ENCODE measurements around the gene RAX. TPM values are rescaled to one million over a fixed set of nuclear protein-coding genes. Genes with fewer than 3 reads are reported as not detected.

The RAX gene
- total RNA-seq, 1 donor from 2014 or later = not detected

- DNase-seq (ENCODE audit: low spot score) = no peak
These were observed 24.0 kb downstream of the RAX start for GRCh38 chr18:59249199-59249774.

GRCh38 chr18:59246796-59247195 lies 26.5 kb downstream of the RAX start:
- DNase-seq (ENCODE audit: low spot score) = no peak

- DNase-seq (ENCODE audit: low spot score) = no peak
These were observed 30.3 kb downstream of the RAX start for GRCh38 chr18:59242906-59243305.

DNA sequence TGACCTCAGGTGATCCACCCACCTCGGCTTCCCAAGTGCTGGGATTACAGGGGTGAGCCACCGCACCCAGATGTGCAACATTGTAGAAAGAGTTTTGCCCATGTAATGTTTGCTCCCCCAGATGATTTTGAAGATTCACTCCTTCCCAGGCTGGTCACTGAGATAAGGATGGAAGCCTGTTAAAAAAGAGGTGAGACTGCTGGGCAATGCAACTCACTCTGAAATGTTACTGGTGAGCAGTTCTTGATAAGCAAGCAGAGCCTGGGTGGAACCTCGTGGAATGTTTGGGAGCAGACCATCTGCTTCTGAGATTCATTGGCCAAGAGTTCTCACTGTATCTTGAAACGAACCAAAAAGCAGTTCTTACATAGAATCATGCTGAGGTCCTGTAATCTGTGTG lies 33.6 kb downstream of the RAX start:
- DNase-seq (ENCODE audit: low spot score) = no peak

DNA sequence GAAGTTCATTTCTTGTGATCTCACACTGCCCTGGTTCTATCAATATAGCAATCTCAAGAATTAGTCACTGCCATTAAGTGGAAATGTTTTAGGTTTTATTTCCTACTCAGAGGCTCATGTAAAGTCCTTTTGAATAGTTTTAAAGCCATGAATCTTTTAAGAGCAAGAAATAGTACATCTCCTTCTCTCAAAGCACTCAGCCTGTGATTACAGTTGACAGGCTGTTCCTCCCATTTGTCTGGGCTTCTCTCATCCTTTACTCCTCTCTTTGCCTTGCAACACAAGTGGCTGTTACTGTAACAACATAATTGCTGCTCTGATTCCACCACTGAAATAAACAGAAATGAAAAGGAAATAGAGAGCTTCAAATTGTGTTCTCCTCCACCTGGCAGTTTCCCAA lies 34.9 kb downstream of the RAX start:
- DNase-seq (ENCODE audit: low spot score) = no peak

DNA sequence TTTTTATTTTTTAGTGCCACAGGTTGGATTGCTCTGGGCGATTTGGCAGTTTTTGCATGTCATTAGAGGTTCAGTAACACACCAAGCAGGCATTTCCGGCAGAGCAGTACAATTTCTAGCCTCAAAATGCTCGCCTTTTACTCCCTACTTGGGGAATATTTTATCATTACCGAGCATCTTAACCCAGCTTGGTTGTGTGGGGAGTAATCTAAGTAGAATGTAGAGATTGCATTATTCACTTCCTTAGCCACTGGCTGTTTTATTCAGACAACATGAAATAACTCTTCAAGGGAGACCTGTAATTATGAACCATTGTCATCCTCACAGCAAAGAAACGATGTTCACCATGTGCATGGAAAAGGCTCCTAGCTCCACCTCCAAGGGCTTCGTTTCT lies 40.2 kb downstream of the RAX start:
- no peak for DNase-seq (ENCODE audit: low spot score)

GRCh38 chr18:59232309-59233016 lies 40.8 kb downstream of the RAX start:
- DNase-seq (ENCODE audit: low spot score) = no peak

- DNase-seq (ENCODE audit: low spot score) = no peak
These were observed 41.4 kb downstream of the RAX start for GRCh38 chr18:59231877-59232276.

GRCh38 chr18:59231114-59231513 lies 42.1 kb downstream of the RAX start:
- no peak for DNase-seq (ENCODE audit: low spot score)

GRCh38 chr18:59229701-59230443 lies 43.4 kb downstream of the RAX start:
- DNase-seq (ENCODE audit: low spot score) = no peak

DNA sequence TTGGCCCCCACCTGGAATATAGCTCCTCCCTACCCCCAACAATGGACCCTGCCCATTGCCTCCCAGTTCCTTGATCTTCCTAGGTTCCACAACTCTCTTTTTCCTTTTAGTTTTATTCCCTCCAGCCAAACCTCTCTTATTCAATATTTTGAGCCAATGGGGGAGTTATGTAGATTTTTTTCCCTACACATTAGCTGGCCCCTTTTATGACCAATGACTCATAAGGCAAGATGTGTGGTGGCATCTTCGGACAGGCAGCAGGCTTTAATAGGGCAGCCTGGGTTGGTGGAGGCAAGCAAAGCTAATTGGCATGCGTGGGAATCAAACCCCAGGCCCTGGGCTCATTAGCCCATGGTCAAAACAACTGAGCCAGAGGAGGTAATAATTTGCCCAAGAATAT lies 44.1 kb downstream of the RAX start:
- DNase-seq (ENCODE audit: low spot score) = no peak

GRCh38 chr18:59228351-59228750 lies 44.9 kb downstream of the RAX start:
- no peak for DNase-seq (ENCODE audit: low spot score)

DNA sequence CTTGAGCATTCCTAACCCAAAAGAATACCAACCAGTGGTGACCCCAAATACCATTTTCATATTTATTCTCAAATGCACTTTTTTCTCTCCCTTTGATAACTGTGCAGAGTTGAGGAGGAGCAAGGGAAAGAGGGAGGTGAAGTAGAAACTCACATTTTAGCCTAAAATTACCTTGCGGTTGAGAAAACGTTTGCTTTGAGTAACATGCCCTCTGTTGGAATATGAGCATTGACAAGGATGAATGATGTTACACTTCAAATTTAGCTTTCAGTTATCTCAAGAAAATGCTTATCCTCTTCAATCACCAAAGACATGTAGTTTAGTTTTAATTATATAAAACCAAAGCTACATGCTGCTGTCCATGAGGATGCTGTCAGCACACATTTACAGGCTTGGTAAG lies 50.9 kb downstream of the RAX start:
- no peak for DNase-seq (ENCODE audit: low spot score)

DNA sequence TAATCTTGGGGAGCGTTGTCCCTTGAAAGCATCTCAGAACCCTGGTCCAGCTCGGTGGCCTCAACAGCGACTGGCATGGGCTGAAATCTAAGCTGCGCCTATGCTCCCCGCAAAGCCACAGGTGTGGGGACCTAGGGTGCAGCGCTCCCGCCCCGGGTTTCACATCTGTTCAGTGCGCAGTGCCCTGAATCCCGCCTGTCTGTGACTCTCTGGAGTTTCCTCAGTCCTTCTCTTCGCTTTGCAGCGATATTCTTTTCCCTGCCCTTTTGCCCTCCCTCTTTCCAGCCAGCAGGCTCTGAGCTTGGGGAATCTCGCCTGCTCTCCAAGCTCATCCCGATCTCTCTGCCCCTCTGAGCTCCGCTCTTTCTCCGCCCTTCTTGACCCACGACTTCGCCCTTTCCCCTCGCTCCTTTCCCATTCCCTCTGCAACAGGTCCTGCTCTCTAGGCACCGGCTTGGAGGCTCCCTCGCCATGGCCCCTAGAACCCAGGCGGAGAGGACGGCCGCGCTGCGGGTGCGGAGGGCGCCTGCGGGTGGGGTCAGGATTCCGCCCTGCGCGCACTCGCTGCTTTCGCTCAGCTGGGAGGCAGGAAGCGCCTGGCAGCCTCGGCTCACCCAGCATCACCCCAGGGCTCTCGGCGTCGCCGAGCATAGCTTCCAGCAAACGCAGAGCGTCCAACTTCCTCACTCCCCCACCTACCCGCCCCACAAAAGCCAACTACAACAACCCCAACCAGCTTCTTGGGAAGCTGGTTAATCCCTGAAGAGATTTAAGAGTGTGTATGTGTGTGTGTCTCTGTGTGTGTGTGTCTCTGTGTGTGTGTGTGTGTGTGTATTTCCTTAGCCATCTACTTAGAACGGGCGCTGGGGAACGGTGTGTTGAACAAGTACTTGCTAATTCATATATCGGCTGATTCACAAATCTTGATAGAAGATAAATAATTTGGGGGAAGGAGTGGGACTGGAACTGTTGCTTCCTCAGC lies 52.2 kb downstream of the RAX start:
- DNase-seq (ENCODE audit: low spot score) = no peak

GRCh38 chr18:59220164-59220783 lies 53.0 kb downstream of the RAX start:
- DNase-seq (ENCODE audit: low spot score) = no peak

DNA sequence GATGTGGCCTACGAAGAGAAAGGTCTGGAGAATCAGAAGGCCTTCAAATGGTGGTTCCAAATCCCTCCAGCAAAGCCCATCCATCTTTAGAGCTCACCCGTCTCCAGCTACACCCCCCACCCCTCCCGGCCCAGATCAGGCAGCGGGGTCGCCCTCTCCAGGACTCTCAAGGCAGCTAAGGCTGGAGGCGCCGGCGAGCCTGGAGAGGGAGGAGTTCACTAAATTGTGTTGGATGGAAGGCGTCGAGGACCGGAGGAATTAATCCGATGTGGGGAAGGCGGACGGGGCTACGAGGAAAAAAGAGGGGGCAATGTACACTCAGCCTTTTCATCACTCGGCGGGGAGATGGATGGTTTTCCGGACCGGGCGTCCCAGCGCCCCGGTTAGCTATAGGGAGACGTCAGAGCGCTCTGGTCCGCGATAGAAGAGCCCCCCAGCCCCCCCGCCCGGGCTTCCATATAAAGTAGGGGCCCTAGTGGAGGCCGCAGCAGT lies 53.5 kb downstream of the RAX start, which contains the start of gene GRP:
GRP (plus strand) TSS at position 487 of the 492 bp plus-strand sequence. CDS start 108 bp downstream, outside the sequence.
- no peak for DNase-seq (ENCODE audit: low spot score)

DNA sequence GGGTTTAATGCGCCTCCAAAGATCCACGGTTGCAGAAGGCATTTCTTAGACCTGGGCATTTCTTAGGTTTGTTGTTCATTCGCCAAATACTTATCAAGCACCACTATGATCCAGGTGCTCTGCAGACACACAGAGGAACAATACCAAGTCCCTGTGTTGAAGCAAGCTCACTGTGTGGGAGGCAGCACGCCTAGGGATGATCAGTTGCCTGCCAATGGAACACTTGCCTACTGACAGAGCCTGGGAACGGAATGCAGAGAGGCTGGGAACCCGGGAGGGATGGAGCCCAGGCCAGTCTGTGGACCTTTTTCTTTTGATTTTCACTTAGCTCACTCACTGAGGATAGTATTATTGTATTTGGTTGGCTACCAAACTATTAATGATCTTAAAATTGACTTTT lies 55.2 kb downstream of the RAX start:
- DNase-seq (ENCODE audit: low spot score) = no peak

All from ureter (tissue), 1 donor.